Measurements from ENCODE around the gene PCDHGB4. TPM values are rescaled to one million over a fixed set of nuclear protein-coding genes. Genes with fewer than 3 reads are reported as not detected.

Gene PCDHGB4
- total RNA-seq, 1 donor from 2014 or later = 14.1 TPM

DNA sequence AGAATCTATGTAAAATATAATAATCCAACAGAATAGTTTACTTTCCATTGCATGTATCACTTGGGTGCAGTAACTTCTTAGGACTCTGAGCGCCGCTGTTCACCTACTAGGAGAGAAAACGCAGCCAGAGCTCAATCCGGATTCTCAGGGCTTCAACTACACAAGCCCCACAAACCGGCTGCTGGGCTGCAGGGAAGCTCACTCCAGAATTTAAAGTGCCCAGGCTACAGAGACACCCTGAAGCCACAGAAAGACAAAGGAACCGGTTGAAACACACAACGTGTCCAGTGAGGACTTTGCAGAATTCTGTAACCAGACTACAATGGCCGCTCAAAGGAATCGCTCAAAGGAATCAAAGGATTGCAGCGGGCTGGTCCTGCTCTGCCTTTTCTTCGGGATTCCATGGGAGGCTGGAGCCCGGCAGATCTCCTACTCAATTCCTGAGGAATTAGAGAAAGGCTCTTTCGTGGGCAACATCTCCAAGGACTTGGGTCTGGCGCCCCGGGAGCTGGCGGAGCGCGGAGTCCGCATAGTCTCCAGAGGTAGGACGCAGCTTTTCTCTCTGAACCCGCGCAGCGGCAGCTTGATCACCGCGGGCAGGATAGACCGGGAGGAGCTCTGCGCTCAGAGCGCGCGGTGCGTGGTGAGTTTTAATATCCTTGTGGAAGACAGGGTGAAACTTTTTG lies 25.5 kb downstream of the PCDHGB4 start, which contains the start of gene PCDHGA10:
TSS of gene PCDHGA10 (plus strand) at position 134 of the 686 bp plus-strand sequence. CDS start at position 323, 189 bp downstream.

DNA sequence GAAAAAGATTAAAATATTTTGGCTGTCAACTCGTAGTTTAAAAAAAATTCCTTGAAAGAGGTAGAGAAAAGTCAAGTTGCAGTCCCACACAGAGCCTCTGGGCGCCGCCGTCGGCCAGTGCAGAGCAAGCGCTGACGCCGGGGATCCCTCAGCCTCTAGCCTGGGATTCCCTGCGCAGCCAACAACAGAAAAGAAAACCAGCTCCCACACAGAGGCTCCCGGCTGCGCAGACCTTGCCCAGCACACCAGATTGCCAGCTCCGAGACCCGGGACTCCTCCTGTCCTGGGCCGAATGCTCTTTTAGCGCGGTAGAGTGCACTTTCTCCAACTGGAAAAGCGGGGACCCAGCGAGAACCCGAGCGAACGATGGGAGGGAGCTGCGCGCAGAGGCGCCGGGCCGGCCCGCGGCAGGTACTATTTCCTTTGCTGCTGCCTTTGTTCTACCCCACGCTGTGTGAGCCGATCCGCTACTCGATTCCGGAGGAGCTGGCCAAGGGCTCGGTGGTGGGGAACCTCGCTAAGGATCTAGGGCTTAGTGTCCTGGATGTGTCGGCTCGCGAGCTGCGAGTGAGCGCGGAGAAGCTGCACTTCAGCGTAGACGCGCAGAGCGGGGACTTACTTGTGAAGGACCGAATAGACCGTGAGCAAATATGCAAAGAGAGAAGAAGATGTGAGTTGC lies 30.1 kb downstream of the PCDHGB4 start, which contains the start of gene PCDHGB7:
TSS of gene PCDHGB7 (plus strand) at position 184 of the 679 bp plus-strand sequence. CDS start at position 367, 183 bp downstream.

DNA sequence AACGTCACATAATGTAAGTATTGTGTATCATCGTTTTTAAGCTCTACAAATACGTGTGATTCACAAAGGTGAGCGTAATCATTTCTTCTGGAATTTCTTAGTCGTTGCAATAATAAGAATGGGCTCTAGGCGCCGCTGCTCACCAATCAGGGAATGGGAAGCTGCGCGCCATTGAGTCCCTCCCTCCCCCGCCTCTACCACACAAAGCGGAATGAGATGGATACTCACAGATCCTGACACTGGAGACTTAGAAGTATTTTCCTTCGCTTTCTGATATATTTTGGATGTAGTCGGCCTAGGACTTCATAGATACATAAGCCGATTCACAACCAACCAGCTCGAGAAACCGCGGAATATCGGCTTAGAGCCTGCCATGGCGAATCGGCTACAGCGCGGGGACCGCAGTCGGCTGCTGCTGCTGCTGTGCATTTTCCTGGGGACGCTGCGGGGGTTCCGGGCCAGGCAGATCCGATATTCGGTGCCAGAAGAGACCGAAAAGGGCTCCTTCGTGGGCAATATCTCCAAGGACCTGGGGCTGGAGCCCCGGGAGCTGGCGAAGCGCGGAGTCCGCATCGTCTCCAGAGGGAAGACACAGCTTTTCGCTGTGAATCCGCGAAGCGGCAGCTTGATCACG lies 33.5 kb downstream of the PCDHGB4 start, which contains the start of gene PCDHGA11:
TSS of gene PCDHGA11 (plus strand) at position 197 of the 634 bp plus-strand sequence. CDS start at position 374, 177 bp downstream.

DNA sequence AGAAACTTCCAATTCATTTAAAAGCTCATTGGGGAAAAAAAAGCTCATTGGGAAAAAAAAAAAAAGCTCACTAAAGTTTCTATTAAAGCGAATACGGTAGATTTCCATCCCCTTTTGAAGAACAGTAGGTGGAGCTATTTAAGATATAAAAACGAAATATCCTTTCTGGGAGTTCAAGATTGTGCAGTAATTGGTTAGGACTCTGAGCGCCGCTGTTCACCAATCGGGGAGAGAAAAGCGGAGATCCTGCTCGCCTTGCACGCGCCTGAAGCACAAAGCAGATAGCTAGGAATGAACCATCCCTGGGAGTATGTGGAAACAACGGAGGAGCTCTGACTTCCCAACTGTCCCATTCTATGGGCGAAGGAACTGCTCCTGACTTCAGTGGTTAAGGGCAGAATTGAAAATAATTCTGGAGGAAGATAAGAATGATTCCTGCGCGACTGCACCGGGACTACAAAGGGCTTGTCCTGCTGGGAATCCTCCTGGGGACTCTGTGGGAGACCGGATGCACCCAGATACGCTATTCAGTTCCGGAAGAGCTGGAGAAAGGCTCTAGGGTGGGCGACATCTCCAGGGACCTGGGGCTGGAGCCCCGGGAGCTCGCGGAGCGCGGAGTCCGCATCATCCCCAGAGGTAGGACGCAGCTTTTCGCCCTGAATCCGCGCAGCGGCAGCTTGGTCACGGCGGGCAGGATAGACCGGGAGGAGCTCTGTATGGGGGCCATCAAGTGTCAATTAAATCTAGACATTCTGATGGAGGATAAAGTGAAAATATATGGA lies 43.0 kb downstream of the PCDHGB4 start, which contains the start of gene PCDHGA12:
TSS of gene PCDHGA12 (plus strand) at position 176 of the 782 bp plus-strand sequence. CDS start at position 429, 253 bp downstream.

Other genes with a start within 250 kb of the PCDHGB4 start
- gene PCDHB6, start 237.6 kb upstream of the PCDHGB4 start, total RNA-seq = 0.49 TPM in 1 of 2 replicates, not detected in the other
- 0.16 and 1.1 TPM in 2 replicates for gene PCDHB7, start 215.1 kb upstream of the PCDHGB4 start, total RNA-seq
- gene PCDHB8, start 209.9 kb upstream of the PCDHGB4 start, total RNA-seq = 0.49 TPM in 1 of 2 replicates, not detected in the other
- gene PCDHB16, start 205.3 kb upstream of the PCDHGB4 start, total RNA-seq = 0.54 TPM in 1 of 2 replicates, not detected in the other
- gene PCDHB9, start 200.5 kb upstream of the PCDHGB4 start, total RNA-seq = under 0.01 TPM in 1 of 2 replicates, not detected in the other
- gene PCDHB10, start 195.3 kb upstream of the PCDHGB4 start, total RNA-seq = 0.16 and 0.18 TPM in 2 replicates
- 0.18 and 0.65 TPM in 2 replicates for gene PCDHB11, start 188.1 kb upstream of the PCDHGB4 start, total RNA-seq
- 0.16 and 0.72 TPM in 2 replicates for gene PCDHB12, start 179.0 kb upstream of the PCDHGB4 start, total RNA-seq
- 0.16 and 0.90 TPM in 2 replicates for gene PCDHB13, start 173.8 kb upstream of the PCDHGB4 start, total RNA-seq
- 0.54 and 1.5 TPM in 2 replicates for gene PCDHB14, start 164.4 kb upstream of the PCDHGB4 start, total RNA-seq
- 1.8 TPM in 2 replicates for gene PCDHB15, start 142.3 kb upstream of the PCDHGB4 start, total RNA-seq
- not detected in 2 replicates for gene SLC25A2, start 83.6 kb upstream of the PCDHGB4 start, total RNA-seq
- gene TAF7, start 66.9 kb upstream of the PCDHGB4 start, total RNA-seq = 36.6 and 51.5 TPM in 2 replicates
- 0.54 and 0.65 TPM in 2 replicates for gene PCDHGA1, start 57.2 kb upstream of the PCDHGB4 start, total RNA-seq
- 2.5 and 5.8 TPM in 2 replicates for gene PCDHGA2, start 48.9 kb upstream of the PCDHGB4 start, total RNA-seq
- gene PCDHGA3, start 43.9 kb upstream of the PCDHGB4 start, total RNA-seq = 2.0 and 2.9 TPM in 2 replicates
- 0.36 and 0.81 TPM in 2 replicates for gene PCDHGB1, start 37.6 kb upstream of the PCDHGB4 start, total RNA-seq
- 4.7 and 6.3 TPM in 2 replicates for gene PCDHGA4, start 32.7 kb upstream of the PCDHGB4 start, total RNA-seq
- 1.6 and 3.2 TPM in 2 replicates for gene PCDHGB2, start 27.7 kb upstream of the PCDHGB4 start, total RNA-seq
- gene PCDHGA5, start 23.5 kb upstream of the PCDHGB4 start, total RNA-seq = 0.32 and 2.2 TPM in 2 replicates
- gene PCDHGB3, start 17.5 kb upstream of the PCDHGB4 start, total RNA-seq = 1.8 and 2.4 TPM in 2 replicates
- gene PCDHGA6, start 13.8 kb upstream of the PCDHGB4 start, total RNA-seq = 1.1 and 3.4 TPM in 2 replicates
- gene PCDHGA7, start 5.0 kb upstream of the PCDHGB4 start, total RNA-seq = 3.6 and 5.8 TPM in 2 replicates
- 0.18 and 1.8 TPM in 2 replicates for gene PCDHGA8, start 4.9 kb downstream of the PCDHGB4 start, total RNA-seq
- gene PCDHGB5, start 10.2 kb downstream of the PCDHGB4 start, total RNA-seq = 21.7 and 22.2 TPM in 2 replicates
- 1.4 and 2.6 TPM in 2 replicates for gene PCDHGA9, start 15.1 kb downstream of the PCDHGB4 start, total RNA-seq
- gene PCDHGB6, start 20.3 kb downstream of the PCDHGB4 start, total RNA-seq = 1.4 and 2.1 TPM in 2 replicates
- gene PCDHGA10, start 25.3 kb downstream of the PCDHGB4 start, total RNA-seq = 3.4 and 5.0 TPM in 2 replicates
- 7.8 and 14.4 TPM in 2 replicates for gene PCDHGB7, start 30.0 kb downstream of the PCDHGB4 start, total RNA-seq
- 10.2 and 12.8 TPM in 2 replicates for gene PCDHGA11, start 33.4 kb downstream of the PCDHGB4 start, total RNA-seq
- gene PCDHGA12, start 42.8 kb downstream of the PCDHGB4 start, total RNA-seq = 26.7 and 27.1 TPM in 2 replicates
- 40.8 and 83.1 TPM in 2 replicates for gene PCDHGC3, start 88.3 kb downstream of the PCDHGB4 start, total RNA-seq
- gene PCDHGC4, start 97.3 kb downstream of the PCDHGB4 start, total RNA-seq = under 0.01 and 0.18 TPM in 2 replicates
- 0.54 and 0.65 TPM in 2 replicates for gene PCDHGC5, start 101.4 kb downstream of the PCDHGB4 start, total RNA-seq
- 23.6 and 26.7 TPM in 2 replicates for gene DIAPH1, start 231.3 kb downstream of the PCDHGB4 start, total RNA-seq
- gene HDAC3, start 249.2 kb downstream of the PCDHGB4 start, total RNA-seq = 46.9 and 54.3 TPM in 2 replicates
- gene RELL2, start 249.3 kb downstream of the PCDHGB4 start, total RNA-seq = 2.8 and 5.8 TPM in 2 replicates